ENCODE results near the gene NACC2.

- TF ChIP-seq SIN3A (IDR thresholded peaks at IDR 0.05; ENCODE audit: low read depth, low read length), result no peak
- no peak for TF ChIP-seq CEBPB (IDR thresholded peaks at IDR 0.05; ENCODE audit: borderline replicate concordance in 1 of 2, low read depth in 2 of 2, low read length in 2 of 2)
- TF ChIP-seq POLR2A (IDR thresholded peaks at IDR 0.05; ENCODE audit: low read depth, low read length), result no peak
Measured at GRCh38 chr9:135994501-135995192, 100.4 kb downstream of the NACC2 start.

All from GM12878 (cell line).